HAP-1 (cell line): ENCODE results near the gene RFTN1.

Experiments used
- DNase-seq, 2 experiments: peaks; one replicate each; pipeline ENCODE4 v3.0.0-alpha.2; 2016 to 2020; ENCODE audit warnings: low spot score in 2 of 2
- H3K27me3 ChIP-seq: fragments of 250-450 bp; sonication (Bioruptor Pico); 2 replicates; pipeline ENCODE4 v1.5.1; 2020; ENCODE audit warnings: low read depth, mild to moderate bottlenecking, moderate library complexity
- H3K36me3 ChIP-seq: fragments of 250-450 bp; sonication (Bioruptor Pico); replicated peaks from 2 replicates; pipeline ENCODE4 v1.5.1; 2020; ENCODE audit warnings: mild to moderate bottlenecking
- H3K4me1 ChIP-seq: fragments of 250-450 bp; sonication (Bioruptor Pico); 2 replicates; pipeline ENCODE4 v1.5.1; 2020; ENCODE audit warnings: mild to moderate bottlenecking
- H3K4me3 ChIP-seq: fragments of 250-450 bp; sonication (Bioruptor Pico); 2 replicates; pipeline ENCODE4 v1.5.1; 2020; ENCODE audit warnings: mild to moderate bottlenecking, moderate library complexity
- H3K9me3 ChIP-seq: fragments of 250-450 bp; sonication (Bioruptor Pico); 2 replicates; pipeline ENCODE4 v1.5.1; 2020; ENCODE audit warnings: mild to moderate bottlenecking, moderate library complexity
- in situ Hi-C: fragments of 300-500 bp; cut with MboI; formaldehyde crosslinking; loops from 3 replicates; pipeline ENCODE4 v1.14.3; 2020; ENCODE audit warnings: low sequenced_read_pairs, inconsistent platforms, mixed read lengths

The RFTN1 gene

GRCh38 chr3:16468002-16468335, 45.5 kb downstream of the RFTN1 start:
- no peak overlapping the region for H3K4me3 ChIP-seq
- in situ Hi-C loops: no loop called here
- no peaks in the 10 kb centered on the region for H3K36me3 ChIP-seq

GRCh38 chr3:16467393-16467792, 46.1 kb downstream of the RFTN1 start:
- H3K4me1 ChIP-seq: no peaks in the 10 kb centered on the region
- in situ Hi-C loops: no loop called here
- H3K36me3 ChIP-seq: no peaks in the 10 kb centered on the region
- H3K9me3 ChIP-seq: no peaks in the 10 kb centered on the region; the same call in 1 of the 2 replicates
- H3K4me3 ChIP-seq: no peak overlapping the region
- DNase-seq: no peak
- H3K27me3 ChIP-seq: no peaks in the 10 kb centered on the region; the same call in none of the 2 replicates

More at GRCh38 chr3:16468002-16468335, 45.5 kb downstream of the RFTN1 start:
- DNase-seq: no peak
- no peaks in the 10 kb centered on the region; the same call in none of the 2 replicates for H3K27me3 ChIP-seq
- no peaks in the 10 kb centered on the region for H3K4me1 ChIP-seq
- H3K9me3 ChIP-seq: no peaks in the 10 kb centered on the region; the same call in 1 of the 2 replicates

- Histone ChIP-seq H3K4me3 (no peak overlapping the region), H3K27me3 (no peaks in the 10 kb centered on the region; the same call in none of the 2 replicates), H3K36me3 (no peaks in the 10 kb centered on the region), H3K4me1 (no peaks in the 10 kb centered on the region), H3K9me3 (no peaks in the 10 kb centered on the region; the same call in 1 of the 2 replicates)
- no peak for DNase-seq
- in situ Hi-C loops: no loop called here
These were observed 46.7 kb downstream of the RFTN1 start for GRCh38 chr3:16466822-16467221.

- H3K36me3 ChIP-seq: no peaks in the 10 kb centered on the region
- H3K9me3 ChIP-seq: no peaks in the 10 kb centered on the region; the same call in 1 of the 2 replicates
- no peak for DNase-seq
- no peak overlapping the region for H3K4me3 ChIP-seq
- H3K4me1 ChIP-seq: no peaks in the 10 kb centered on the region
- H3K27me3 ChIP-seq: no peaks in the 10 kb centered on the region; the same call in none of the 2 replicates
- in situ Hi-C loops: no loop called here
These were observed 48.9 kb downstream of the RFTN1 start for GRCh38 chr3:16464511-16465148.

- H3K9me3 ChIP-seq: no peaks in the 10 kb centered on the region; the same call in 1 of the 2 replicates
- in situ Hi-C loops: no loop called here
- no peak for DNase-seq
- no peaks in the 10 kb centered on the region for H3K36me3 ChIP-seq
- no peaks in the 10 kb centered on the region for H3K4me1 ChIP-seq
- H3K4me3 ChIP-seq: no peak overlapping the region
- H3K27me3 ChIP-seq: no peaks in the 10 kb centered on the region; the same call in none of the 2 replicates
These were observed 49.6 kb downstream of the RFTN1 start for GRCh38 chr3:16463914-16464313.

- Histone ChIP-seq H3K27me3 (no peaks in the 10 kb centered on the region; the same call in none of the 2 replicates), H3K36me3 (no peaks in the 10 kb centered on the region), H3K4me1 (no peaks in the 10 kb centered on the region), H3K4me3 (no peak overlapping the region), H3K9me3 (no peaks in the 10 kb centered on the region)
- in situ Hi-C loops: no loop called here
- no peak for DNase-seq
These were observed 50.4 kb downstream of the RFTN1 start for GRCh38 chr3:16463119-16463518.

GRCh38 chr3:16462679-16463078, 50.8 kb downstream of the RFTN1 start:
- in situ Hi-C loops: no loop called here
- Histone ChIP-seq H3K27me3 (no peaks in the 10 kb centered on the region; the same call in none of the 2 replicates), H3K9me3 (no peaks in the 10 kb centered on the region), H3K36me3 (no peaks in the 10 kb centered on the region), H3K4me1 (no peaks in the 10 kb centered on the region), H3K4me3 (no peak overlapping the region)
- DNase-seq: no peak

- no peaks in the 10 kb centered on the region for H3K36me3 ChIP-seq
- no peaks in the 10 kb centered on the region for H3K4me1 ChIP-seq
- no peak for DNase-seq
- no peaks in the 10 kb centered on the region; the same call in none of the 2 replicates for H3K27me3 ChIP-seq
- no peak overlapping the region for H3K4me3 ChIP-seq
- no peaks in the 10 kb centered on the region for H3K9me3 ChIP-seq
- in situ Hi-C loops: no loop called here
These were observed 51.8 kb downstream of the RFTN1 start for GRCh38 chr3:16461463-16462245.

GRCh38 chr3:16460886-16461285, 52.6 kb downstream of the RFTN1 start:
- no peak for DNase-seq
- Histone ChIP-seq H3K9me3 (no peaks in the 10 kb centered on the region), H3K4me3 (no peak overlapping the region), H3K4me1 (peaks cover 6% of the 10 kb centered on the region; the same call in 1 of the 2 replicates), H3K36me3 (no peaks in the 10 kb centered on the region), H3K27me3 (no peaks in the 10 kb centered on the region; the same call in none of the 2 replicates)
- in situ Hi-C loops: no loop called here

- Histone ChIP-seq H3K4me3 (no peak overlapping the region), H3K4me1 (peaks cover 10% of the 10 kb centered on the region), H3K9me3 (no peaks in the 10 kb centered on the region), H3K27me3 (no peaks in the 10 kb centered on the region; the same call in none of the 2 replicates), H3K36me3 (no peaks in the 10 kb centered on the region)
- in situ Hi-C loops: no loop called here
- DNase-seq: no peak
These were observed 53.2 kb downstream of the RFTN1 start for GRCh38 chr3:16460273-16460672.

- H3K36me3 ChIP-seq: no peaks in the 10 kb centered on the region
- peaks cover 4% of the 10 kb centered on the region; the same call in 1 of the 2 replicates for H3K27me3 ChIP-seq
- in situ Hi-C loops: no loop called here
- H3K4me1 ChIP-seq: peaks cover 10% of the 10 kb centered on the region
- DNase-seq: no peak
- no peak overlapping the region for H3K4me3 ChIP-seq
- no peaks in the 10 kb centered on the region for H3K9me3 ChIP-seq
These were observed 56.6 kb downstream of the RFTN1 start for GRCh38 chr3:16456784-16457415.

GRCh38 chr3:16455966-16456365, 57.5 kb downstream of the RFTN1 start:
- H3K36me3 ChIP-seq: no peaks in the 10 kb centered on the region
- H3K4me3 ChIP-seq: no peak overlapping the region
- in situ Hi-C loops: no loop called here
- H3K4me1 ChIP-seq: peaks cover 10% of the 10 kb centered on the region
- DNase-seq: peak; percentile 37 to 81
- no peaks in the 10 kb centered on the region for H3K9me3 ChIP-seq
- peaks cover 4% of the 10 kb centered on the region; the same call in 1 of the 2 replicates for H3K27me3 ChIP-seq

GRCh38 chr3:16455001-16455400, 58.5 kb downstream of the RFTN1 start:
- H3K4me1 ChIP-seq: peaks cover 10% of the 10 kb centered on the region
- in situ Hi-C loops: no loop called here
- no peak for DNase-seq
- H3K27me3 ChIP-seq: peaks cover 4% of the 10 kb centered on the region; the same call in 1 of the 2 replicates
- H3K4me3 ChIP-seq: no peak overlapping the region
- H3K9me3 ChIP-seq: no peaks in the 10 kb centered on the region
- H3K36me3 ChIP-seq: no peaks in the 10 kb centered on the region

- no peak for DNase-seq
- H3K4me1 ChIP-seq: peaks cover 10% of the 10 kb centered on the region
- in situ Hi-C loops: no loop called here
- no peaks in the 10 kb centered on the region for H3K9me3 ChIP-seq
- H3K4me3 ChIP-seq: no peak overlapping the region
- H3K36me3 ChIP-seq: no peaks in the 10 kb centered on the region
- peaks cover 10% of the 10 kb centered on the region for H3K27me3 ChIP-seq
These were observed 61.2 kb downstream of the RFTN1 start for GRCh38 chr3:16452261-16452660.
